Astrocyte of the spinal cord (primary cell): ENCODE results near the gene CSTB.

Source experiments
- DNase-seq: peaks from one replicate; pipeline ENCODE4 v3.0.0; 2011; ENCODE audit warnings: low read depth, low spot score
- H3K4me3 ChIP-seq: 2 replicates; pipeline ENCODE4 v1.5.1; 2011; ENCODE audit warnings: low read depth, mild to moderate bottlenecking, low read length, moderate library complexity
- CTCF ChIP-seq: IDR thresholded peaks from 2 replicates; pipeline ENCODE4 v1.5.1; 2012; ENCODE audit warnings: low read depth, mild to moderate bottlenecking, low read length, inconsistent platforms
- in situ Hi-C: cut with HindIII; loops from 2 replicates; pipeline ENCODE4 v1.10.0; 2017; ENCODE audit warnings: low sequenced_read_pairs

The CSTB gene

GRCh38 chr21:43805275-43805800 is 29.2 kb upstream of the CSTB start:
- in situ Hi-C loops, result no loop called here
- DNase-seq, result no peak
- no peak for TF ChIP-seq CTCF
- H3K4me3 ChIP-seq, result no peak overlapping the region

- no peak for DNase-seq
- no peak overlapping the region for H3K4me3 ChIP-seq
- TF ChIP-seq CTCF, result no peak
- in situ Hi-C loops, result no loop called here
Measured at GRCh38 chr21:43803558-43804300, 27.6 kb upstream of the CSTB start.

- in situ Hi-C loops, result no loop called here
- no peak for TF ChIP-seq CTCF
- DNase-seq, result no peak
- H3K4me3 ChIP-seq, result no peak overlapping the region
Measured at GRCh38 chr21:43802713-43803313, 26.7 kb upstream of the CSTB start.

- no peak for TF ChIP-seq CTCF
- H3K4me3 ChIP-seq, result no peak overlapping the region
- no peak for DNase-seq
- in situ Hi-C loops, result no loop called here
Measured at GRCh38 chr21:43801006-43801783, 25.1 kb upstream of the CSTB start.

GRCh38 chr21:43800566-43800965 is 24.5 kb upstream of the CSTB start:
- in situ Hi-C loops, result no loop called here
- TF ChIP-seq CTCF, result no peak
- no peak for DNase-seq
- H3K4me3 ChIP-seq, result no peak overlapping the region

GRCh38 chr21:43800124-43800523 is 24.0 kb upstream of the CSTB start:
- no peak for DNase-seq
- H3K4me3 ChIP-seq, result no peak overlapping the region
- TF ChIP-seq CTCF, result no peak
- in situ Hi-C loops, result no loop called here
